ENCODE measurements around the gene TPX2.
"Not testable (repeated sequence)": the region's sequence is repeated elsewhere in the genome, so short reads cannot be mapped to it uniquely, and the experiment has no call there.

TPX2 gene

DNA sequence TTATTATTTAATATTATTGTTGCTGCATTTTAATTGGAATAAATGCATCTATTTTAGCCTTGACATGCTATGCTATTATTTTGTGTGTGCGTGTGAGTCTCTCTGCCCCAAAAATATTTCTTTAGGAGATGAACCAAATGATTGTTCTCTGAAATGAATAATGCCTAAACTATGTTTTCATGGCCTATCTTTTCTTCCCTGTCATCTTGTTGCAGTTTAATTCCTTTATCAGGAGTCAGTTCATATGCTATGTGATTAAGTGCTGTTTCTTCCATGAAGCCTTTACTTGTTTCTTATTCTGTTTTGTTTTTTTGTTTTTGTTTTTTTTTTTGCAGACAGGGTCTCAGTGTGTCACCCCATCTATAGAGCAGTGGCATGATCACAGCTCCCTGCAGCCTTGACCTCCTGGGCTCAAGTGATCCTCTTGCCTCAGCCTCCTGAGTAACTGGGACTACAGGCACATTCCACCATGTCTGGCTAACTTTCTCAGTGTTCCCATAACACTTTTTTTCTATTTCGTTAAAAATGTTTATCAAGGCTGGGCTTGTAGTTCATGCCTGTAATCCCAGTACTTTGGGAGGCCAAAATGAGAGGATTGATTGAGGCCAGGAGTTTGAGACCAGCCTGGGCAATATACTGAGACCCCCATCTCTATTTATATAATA lies 25.7 kb downstream of the TPX2 start:
- DNase-seq (ENCODE audit: low read depth in 2 of 2), result no peak

DNA sequence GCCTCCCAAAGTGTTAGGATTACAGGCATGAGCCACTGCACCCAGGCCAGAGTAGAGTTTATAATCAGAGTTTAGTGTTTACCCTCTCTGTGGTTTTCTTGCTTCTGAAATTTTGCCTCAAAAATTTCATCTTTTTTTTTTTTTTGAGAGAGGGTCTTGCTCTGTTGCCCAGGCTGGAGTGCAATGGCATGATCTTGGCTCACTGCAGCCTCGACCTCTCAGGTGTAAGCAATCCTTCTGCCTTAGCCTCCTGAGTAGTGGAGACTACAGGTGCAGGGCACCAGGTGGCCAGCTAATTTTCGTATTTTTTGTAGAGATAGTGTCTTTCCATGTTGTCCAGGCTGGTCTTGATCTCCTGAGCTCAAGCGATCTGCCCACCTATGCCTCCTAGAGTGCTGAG lies 28.7 kb downstream of the TPX2 start:
- no peak for DNase-seq (ENCODE audit: low read depth in 2 of 2)

DNA sequence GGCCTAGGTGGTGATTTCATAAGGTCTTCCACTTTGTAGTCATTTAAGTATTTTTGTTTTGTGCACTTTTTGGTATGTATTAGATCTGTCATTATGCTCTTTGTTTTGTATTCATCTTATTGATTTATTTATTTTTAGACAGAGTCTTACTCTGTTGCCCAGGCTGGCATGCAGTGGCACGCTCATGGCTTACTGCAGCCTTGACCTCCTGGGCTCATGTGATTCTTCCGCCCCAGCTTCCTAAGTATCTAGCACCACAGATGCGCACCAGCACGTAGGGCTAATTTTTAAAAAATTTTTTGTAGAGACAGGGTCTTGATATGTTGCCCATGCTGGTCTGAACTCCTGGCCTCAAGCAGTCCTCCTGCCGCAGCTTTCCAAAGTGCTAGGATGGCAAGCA lies 30.6 kb downstream of the TPX2 start:
- DNase-seq (ENCODE audit: low read depth in 2 of 2), result no peak

DNA sequence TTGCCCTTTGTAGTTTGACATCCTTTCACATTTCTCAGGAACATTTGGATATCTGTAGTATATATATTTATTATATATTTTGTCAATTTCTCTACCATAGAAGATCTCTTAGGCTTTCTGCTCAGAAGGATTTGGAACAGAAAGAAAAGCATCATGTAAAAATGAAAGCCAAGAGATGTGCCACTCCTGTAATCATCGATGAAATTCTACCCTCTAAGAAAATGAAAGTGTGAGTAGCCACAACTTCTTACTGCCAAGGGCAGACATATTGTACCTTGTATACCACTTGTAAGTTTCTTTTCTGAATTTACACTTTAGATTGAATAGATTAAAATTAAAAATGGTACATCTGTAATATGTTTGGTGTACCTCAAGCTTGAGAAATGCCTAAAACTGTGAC lies 31.2 kb downstream of the TPX2 start:
- no peak for DNase-seq (ENCODE audit: low read depth in 2 of 2)

DNA sequence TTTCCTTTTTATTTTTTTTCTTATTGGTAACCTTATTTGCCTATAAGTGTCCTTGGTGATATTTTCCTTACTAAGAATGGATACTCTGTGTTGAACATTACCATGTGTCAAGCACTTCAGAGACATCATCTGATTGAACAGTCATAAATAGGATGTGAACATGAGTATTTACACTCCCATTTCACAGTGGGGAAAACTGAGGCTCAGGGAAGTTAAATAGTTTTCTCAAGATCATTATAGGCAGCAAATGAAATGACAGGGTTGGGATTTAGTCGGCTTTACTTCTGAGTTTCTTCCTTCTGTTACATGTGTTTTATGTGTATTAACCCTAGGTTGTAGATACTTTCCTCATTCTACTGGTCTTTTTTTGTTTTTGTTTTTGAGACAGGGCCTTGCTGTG lies 35.3 kb downstream of the TPX2 start:
- no peak for DNase-seq (ENCODE audit: low read depth in 2 of 2)

DNA sequence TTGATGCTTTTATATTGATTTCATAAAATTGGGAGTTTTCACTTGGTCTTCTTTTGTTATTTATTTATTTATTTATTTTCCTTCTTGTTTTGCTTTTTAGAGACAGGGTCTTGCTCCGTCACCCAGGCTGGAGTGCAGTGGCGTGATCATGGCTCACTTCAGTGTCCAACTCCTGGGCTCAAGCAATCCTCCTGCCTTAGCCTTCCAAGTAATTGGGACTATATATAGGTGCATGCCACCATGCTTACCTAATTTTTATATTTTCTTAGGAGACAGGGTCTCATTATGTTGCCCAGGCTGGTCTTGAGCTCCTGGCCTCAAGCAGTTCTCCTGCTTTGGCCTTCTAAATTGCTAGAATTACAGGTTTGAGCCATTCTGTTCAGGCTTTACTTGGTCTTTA lies 41.7 kb downstream of the TPX2 start:
- no peak for DNase-seq (ENCODE audit: low read depth in 2 of 2)

DNA sequence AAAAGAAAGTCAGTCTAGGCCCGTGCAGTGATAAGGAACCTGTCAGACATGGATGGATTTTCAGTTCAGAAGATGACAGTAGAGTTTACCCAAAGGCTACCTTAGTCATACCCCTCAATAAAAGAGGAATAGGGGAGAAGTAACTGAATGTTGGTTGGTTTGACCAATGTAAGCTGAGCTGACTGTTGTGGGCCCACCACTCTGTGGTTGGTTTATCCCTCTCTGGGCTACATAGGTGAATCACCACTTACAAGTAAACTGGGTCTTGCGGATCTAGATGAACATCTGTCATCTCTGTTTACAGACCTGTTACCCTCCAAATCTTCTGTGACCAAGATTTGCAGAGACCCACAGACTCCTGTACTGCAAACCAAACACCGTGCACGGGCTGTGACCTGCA lies 42.9 kb downstream of the TPX2 start:
- DNase-seq (ENCODE audit: low read depth in 2 of 2), result no peak

DNA sequence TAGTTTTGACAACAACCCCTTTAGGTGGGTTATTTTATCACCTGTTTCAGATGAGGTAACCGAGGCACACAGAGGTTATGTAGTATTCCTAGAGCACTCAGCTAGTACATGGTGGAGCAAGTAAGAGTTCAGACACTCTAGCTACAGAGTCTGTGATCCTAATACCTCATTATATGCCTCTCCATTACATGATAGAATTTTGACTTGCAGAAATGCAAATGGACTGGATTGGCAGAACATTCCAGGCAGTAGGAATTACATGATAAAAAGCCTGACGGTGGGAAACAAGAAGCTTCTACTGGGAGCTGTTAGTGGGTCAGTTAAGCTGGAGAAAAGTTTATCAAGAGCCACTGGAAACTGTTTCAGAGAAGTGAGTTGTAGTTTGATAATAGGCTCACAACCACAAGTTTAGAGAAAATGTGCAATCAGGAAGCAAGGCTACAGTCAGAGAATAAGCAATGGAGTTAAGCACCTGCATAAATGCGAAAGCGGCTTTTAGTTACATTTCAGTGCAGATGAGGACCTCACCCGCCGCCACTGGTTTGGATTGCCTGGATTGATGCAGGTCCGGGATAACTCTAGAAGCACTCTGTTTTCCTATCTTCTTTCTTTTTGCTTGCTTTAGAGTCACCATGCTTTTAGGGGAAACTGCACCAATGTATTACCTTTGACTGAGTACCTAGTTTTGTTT lies 45.4 kb downstream of the TPX2 start:
- DNase-seq (ENCODE audit: low read depth in 2 of 2), result no peak

DNA sequence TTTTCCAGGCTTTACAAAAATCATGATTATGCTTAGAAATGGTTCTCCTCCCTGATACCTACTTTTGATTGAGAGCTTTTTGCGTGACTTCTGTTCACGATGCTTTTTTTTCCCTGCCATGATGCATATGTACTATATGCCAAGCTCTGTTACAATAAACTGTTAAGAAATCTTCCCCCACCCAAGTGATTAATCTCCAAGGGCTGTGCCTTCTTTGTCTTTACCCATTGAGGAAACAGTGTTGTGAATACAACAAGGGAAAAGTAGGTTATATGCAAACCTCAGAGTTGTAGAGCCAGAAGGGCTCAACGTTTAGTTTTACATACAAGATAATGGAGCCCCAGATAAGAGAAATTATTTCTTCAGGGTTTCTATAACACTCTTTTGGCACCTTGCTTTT lies 46.0 kb downstream of the TPX2 start:
- no peak for DNase-seq (ENCODE audit: low read depth in 2 of 2)

DNA sequence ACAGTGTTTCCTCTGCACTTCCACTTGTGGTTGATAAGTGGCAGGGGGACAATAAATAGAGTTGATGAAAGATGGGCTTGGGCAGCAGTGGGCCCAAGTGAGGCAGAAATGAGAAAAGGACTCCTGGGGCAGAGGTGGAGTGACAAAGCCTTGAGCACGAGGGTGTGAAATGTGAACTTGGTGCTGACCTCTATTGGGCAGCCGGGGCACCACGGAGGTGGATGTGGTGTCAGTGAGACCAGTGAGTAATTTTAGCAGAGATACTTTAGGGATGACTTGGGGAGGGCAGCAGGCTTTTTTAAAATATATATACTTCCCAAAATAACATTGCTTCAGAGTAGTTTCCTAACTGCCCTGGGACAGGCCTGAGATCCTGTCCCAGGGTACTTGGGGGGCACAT lies 49.5 kb downstream of the TPX2 start:
- no peak for DNase-seq (ENCODE audit: low read depth in 2 of 2)

DNA sequence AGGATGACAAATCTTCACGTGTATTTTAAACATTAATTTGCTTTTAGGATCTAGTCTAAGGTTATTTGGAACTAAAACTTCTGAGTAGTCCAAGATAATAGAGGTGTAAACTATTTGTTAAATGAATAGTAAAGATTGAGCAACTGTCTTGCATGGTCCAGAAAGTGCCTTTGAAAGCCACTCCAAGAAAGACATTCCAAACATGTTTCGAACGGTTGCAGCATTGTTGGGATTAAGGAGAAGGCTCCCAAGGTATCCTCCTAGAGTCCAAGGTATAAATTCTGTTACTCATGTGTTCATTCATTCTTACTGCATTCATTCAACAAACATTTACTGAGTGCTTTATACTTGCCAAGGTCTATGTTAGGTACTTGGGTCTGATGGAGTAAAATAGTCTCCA lies 51.3 kb downstream of the TPX2 start:
- DNase-seq (ENCODE audit: low read depth in 2 of 2), result no peak

DNA sequence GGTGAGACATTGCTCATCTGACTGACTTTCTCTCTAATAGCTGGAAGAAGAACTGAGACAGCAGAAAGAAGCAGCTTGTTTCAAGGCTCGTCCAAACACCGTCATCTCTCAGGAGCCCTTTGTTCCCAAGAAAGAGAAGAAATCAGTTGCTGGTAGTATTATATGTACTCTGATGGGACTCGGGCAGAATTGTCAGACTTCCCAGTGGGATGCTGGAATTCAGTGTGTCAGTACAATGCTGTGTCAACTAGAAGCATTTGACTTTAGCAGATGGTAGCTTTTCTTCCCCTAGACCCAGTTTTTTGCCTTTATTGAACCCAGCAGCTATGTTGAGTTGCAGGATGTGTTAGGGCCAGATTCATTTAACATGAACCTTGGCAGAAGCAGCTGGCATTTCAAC lies 58.3 kb downstream of the TPX2 start:
- DNase-seq (ENCODE audit: low read depth in 2 of 2), result no peak

DNA sequence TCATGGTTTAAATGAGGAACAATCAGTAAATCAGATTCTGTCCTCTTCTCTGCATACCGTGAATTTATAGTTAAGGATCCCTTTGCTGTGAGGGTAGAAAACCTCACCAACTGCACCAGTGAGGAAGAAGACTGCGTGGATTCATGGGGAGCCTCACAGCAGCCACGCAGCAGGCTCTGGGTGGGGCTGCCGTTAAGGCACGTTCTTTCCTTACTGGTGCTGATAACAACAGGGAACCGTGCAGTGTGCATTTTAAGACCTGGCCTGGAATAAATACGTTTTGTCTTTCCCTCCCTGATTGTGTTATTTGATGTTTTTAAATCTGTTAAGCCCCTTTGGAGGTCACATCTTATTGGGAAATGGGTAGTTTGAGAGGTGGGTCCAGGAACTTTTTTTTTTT lies 62.4 kb downstream of the TPX2 start:
- no peak for DNase-seq (ENCODE audit: low read depth in 2 of 2)

DNA sequence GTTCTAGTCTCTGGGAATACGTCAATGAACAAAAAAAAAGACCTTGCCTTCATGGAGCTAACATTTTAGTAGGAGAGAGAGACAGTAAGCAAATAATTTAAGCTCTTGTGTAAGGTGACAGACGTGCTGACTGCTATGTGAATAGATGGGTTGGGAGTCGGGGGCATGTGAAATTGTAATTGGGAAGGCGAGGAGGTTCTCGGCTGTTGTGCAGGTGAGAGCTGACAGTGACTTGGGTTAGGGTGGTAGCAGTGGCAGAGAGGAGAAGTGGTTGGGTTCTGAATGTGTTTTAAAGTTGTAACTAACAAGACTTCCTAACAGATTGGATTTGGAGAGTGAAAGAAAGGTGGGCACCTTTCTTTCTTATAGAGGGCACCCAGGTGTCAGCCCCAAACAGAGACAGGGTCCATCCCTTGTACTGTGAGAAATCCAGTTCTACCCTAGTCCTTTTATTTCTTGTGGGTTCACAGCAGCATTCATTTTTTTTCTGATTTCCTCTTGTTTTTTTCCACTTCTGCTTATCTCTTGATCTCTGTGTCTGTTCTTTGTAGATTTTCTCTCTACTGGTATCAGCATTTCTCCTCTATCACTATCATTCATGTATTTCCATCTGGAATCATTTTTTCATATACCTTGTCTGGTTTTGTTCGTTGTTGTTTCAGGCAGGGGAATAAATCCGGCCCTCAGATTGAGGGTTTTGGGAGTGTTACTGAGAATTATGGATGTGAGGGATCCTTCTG lies 64.6 kb downstream of the TPX2 start:
- no peak for DNase-seq (ENCODE audit: low read depth in 2 of 2)

DNA sequence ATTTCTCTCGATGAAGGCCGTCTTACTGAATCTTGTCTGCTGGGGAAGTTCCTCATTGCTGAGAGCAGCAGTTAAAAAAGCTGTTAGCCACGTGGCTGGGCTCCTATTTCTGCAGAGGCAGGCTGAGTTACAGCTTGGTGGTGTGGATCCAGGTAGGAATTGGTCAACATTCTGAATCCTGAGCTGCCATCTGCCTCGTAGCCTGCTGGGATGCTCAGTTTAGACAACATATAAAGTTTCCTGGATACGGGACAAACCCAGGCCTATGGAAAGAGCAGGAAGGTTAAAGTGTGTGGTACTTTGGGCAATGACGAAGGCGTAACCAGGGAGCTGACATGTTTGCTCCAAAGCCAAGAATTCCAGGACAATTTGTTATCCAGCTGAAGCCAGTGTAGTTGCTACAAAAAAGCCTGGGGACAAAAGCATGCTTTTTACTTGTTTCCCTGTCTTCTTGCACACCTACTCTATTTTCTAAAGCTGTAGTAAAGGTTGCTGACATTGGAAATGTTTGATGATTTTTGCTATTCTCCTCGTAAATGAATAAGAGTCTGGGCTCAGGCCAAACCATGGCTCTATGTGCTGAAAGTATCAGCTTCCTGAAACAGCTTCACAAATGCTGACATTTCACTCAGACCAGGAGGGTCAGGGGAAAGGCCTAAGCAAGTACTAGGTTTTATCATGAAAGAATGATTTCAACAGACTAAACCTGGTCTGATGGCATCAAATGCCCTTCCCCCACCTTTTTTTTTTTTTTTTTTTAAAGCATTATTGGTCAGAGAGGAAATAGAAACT lies 67.7 kb downstream of the TPX2 start:
- no peak for DNase-seq (ENCODE audit: low read depth in 2 of 2)

DNA sequence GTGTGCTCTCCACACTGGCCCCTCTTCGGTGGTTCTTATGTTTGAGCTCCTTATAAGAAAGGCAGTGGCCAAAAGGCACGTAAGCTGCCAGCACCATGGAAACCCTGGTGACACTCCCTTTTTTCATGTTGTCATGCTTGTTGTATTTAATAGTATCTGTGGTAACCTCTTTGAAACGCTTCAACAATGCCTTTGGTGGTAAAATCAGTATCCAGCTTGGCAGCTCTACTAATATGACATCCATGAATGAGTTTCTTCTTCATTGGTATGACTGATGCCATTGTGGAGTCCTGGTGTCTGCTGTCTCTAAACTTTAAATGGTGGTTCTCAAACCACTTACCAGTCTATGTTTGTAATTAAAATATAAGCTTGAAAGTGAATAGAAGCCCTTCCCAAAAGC lies 69.4 kb downstream of the TPX2 start:
- DNase-seq (ENCODE audit: low read depth in 2 of 2), result no peak

DNA sequence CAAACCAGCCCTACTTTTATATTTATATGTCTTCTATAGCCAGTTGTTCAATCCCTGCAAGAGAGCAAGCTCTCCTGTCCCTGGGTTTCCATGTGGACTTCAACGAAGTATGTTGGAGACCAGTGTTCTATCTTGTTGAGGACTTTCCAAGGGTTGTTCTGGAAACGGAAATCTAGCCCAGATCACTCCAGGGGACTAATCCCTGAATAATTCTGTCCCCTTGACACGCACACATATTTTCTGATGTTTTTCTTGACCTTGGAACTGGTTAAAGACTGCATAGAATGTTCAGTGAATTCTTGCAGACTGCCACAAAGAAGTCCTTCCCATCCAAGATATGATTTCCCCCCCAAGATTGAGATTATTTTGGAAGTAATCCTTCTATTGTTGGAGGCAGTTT lies 70.6 kb downstream of the TPX2 start:
- DNase-seq (ENCODE audit: low read depth in 2 of 2), result no peak

DNA sequence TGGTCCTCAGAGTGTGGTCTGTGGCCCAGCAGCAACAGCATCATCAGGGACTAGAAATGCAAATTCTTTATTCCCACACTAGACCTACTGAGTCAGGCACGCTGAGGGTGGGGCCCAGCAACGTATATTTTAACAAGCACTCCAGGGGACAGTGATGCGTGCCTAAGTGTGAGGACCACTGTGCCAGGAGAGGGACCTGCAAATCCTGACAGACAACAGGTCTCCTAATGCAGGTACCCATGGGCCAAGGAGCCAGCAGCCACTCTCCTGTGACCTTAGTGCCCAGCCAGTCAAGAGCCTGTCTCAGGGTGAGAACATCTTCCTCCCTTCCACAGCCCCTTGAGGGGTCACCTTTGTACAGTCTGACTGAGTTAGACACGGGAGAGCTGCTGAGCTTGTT lies 72.1 kb downstream of the TPX2 start:
- DNase-seq (ENCODE audit: low read depth in 2 of 2), result no peak

DNA sequence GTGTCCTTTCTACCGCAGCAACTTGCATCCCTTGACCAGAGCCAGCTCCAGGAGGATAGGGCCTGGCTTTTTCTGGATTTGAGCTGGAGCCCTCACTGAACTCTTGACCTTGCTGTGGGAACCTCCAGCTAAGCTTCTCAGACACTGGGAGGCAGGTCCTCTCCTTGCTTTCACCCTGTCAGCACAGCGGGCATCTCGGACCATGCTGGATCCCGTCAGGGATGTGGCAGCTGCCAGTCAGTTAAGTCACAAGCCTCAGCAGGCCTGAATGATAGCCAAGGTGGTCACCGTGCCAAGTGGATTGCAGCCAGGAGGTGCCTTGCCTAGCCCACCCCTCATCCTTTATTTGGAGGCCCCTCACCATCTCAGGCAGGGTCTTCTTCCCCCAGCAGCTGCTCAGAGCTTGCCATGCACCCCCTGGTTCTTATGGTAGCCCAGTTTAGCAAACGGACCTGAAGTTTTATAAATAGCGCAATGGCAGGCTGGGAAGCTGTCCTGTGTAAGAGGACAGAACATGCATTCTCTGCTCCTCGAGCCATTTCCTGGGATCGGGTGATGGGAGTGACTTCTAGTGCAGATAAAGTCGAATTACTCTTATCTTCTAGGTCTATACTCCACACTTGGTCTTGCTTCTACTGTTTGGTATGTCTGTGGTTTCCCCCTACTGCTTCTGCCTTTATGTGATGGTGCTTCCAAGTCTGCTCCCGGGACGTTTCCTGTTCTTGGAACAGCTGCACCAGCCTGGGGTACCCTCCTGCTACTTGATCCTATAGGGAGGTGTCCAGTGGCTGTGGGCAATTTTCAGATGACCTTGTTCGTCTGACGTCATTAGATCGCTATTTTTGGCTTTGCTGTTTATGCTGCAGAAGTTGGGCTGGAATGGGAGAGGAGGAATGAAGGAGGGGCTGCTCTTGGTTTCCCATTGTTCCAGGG lies 73.0 kb downstream of the TPX2 start:
- no peak for DNase-seq (ENCODE audit: low read depth in 2 of 2)

DNA sequence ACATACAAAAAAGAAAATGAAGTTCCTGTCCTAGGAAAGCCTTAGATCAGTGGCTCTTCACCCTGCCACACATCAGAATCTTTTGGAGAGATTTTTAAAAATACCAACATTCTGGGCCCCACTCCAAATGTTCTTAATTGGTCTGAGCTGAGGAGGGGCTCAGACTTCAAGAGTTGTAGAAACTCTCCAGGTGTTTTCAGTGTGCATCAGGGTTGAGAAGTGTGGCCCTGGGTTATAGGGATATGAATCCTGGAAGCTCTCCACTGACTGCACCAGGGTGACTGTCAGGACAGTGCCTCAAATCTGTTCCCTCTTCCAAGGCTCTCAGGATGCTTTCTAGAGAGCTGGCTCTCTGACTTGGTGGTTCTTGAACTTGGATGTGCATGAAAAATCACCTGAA lies 74.5 kb downstream of the TPX2 start:
- no peak for DNase-seq (ENCODE audit: low read depth in 2 of 2)

DNA sequence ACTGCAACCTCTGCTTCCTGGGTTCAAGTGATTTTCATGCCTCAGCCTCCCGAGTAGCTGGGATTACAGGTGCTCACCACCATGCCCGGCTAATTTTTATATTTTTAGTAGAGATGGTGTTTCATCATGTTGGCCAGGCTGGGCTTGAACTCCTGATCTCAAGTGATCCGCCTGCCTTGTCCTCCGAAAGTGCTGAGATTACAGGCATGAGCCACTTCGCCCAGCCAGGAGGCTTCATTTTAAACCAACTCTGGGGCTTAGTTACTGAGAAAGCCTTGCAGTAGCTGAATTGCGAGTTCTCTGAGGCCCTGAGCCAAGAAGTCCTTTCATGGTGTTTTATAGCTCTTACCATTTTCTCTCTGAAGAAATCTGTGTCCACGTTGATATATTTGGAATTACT lies 75.1 kb downstream of the TPX2 start:
- not testable (repeated sequence) for DNase-seq (ENCODE audit: low read depth in 2 of 2)

Data from stimulated activated CD8-positive, alpha-beta memory T cell treated with anti-CD3 and anti-CD28 coated beads, Interleukin-7, amount 100 ng/mL, for 4 hours (primary cell).